Astrocyte (in vitro differentiated cells and primary cell): ENCODE measurements around the gene RHBG.

Experiments used
- EZH2 ChIP-seq: IDR thresholded peaks from 2 replicates; pipeline ENCODE4 v1.6.1; 2012; ENCODE audit warnings: mild to moderate bottlenecking, low read length, inconsistent platforms; ENCODE audit not compliant: insufficient read depth
- TF ChIP-seq, protein P1 (sequence below): IDR thresholded peaks from 2 replicates; pipeline ENCODE4 v1.5.1; 2011; ENCODE audit warnings: low read depth, mild to moderate bottlenecking, inconsistent platforms, low read length, moderate library complexity; ENCODE audit not compliant: insufficient read depth

DNA sequence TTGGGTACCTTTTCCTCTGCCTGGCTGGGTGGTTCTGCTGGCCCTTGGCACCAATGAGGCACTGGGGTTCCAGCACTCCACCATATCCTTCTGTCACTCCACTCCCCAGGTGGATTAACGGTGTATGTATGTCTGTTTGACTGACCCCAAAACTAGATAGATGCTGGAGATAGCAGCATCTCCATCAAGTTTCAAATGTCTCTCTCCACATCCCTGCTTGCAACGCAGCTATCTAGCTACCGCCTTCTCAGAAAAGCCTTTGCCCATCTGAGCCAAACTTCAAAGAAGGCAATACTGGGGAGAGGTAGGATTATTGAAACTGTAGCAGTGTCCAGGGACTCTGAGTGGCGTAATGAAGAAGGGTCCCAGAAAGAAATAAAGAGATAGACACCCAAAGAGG lies 64.0 kb downstream of the RHBG start:
- TF ChIP-seq, protein P1, sequence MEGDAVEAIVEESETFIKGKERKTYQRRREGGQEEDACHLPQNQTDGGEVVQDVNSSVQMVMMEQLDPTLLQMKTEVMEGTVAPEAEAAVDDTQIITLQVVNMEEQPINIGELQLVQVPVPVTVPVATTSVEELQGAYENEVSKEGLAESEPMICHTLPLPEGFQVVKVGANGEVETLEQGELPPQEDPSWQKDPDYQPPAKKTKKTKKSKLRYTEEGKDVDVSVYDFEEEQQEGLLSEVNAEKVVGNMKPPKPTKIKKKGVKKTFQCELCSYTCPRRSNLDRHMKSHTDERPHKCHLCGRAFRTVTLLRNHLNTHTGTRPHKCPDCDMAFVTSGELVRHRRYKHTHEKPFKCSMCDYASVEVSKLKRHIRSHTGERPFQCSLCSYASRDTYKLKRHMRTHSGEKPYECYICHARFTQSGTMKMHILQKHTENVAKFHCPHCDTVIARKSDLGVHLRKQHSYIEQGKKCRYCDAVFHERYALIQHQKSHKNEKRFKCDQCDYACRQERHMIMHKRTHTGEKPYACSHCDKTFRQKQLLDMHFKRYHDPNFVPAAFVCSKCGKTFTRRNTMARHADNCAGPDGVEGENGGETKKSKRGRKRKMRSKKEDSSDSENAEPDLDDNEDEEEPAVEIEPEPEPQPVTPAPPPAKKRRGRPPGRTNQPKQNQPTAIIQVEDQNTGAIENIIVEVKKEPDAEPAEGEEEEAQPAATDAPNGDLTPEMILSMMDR: no peak
- TF ChIP-seq EZH2: no peak
